NCI-H1694 treated with DMSO at 0.1 percent for 48 hours (cell line): ENCODE measurements around the gene NALCN.

Experiments used
- DNase-seq: peaks from one replicate; lab custom pipeline; 2025; lab: John Stamatoyannopoulos, UW

The NALCN gene

DNA sequence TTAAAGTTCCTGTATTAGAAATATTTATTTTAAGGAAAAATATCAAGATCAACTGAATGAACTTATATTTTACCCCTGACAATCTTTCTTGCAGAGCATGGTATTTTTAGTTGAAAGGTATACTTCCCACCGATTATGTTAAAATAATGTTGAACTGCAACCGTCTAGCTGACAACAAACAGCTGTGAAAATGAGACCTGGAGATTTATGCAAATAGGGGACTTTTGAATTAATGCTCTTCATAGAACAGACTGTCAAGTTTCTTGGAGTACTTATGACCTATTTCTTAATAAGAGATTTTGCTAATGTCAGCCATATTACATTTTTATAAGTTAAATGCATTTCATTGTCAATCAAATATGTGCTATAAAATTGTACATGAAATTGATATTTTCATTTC lies 210.9 kb downstream of the NALCN start:
- DNase-seq, result no peak

DNA sequence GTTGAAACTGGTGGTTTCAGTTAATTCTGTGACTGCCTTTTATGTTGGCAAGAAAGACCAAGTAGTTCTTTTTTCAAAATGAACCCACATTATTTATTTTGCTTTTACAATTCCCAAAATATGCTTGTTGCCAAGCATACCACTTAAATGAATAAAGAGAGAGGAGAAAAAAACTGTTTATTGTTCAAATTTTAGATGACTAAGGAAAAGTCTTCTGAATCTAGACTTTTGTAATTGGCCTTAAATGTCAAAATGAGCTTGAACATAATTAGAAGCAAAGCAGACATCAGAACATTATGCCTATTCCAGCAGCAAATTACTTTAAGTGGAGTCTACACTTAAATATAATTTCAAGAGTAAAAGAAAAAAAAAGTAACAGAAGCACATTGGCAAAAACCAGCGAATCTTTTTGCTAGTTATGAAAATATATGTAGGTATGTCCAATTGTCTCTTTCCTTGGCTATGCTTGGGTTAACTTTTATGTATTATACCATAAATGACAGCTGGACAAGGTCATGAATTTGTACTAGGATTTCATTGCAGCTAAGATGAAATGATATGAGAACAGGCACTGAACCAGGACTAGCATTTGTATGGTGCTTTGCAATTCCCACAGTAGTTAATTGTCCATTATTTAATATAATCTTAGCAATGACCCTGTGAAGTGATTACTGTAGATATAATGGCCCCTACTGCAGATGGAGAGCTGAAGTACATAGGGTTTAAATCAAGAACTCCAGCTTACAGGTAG lies 211.9 kb downstream of the NALCN start:
- no peak for DNase-seq

DNA sequence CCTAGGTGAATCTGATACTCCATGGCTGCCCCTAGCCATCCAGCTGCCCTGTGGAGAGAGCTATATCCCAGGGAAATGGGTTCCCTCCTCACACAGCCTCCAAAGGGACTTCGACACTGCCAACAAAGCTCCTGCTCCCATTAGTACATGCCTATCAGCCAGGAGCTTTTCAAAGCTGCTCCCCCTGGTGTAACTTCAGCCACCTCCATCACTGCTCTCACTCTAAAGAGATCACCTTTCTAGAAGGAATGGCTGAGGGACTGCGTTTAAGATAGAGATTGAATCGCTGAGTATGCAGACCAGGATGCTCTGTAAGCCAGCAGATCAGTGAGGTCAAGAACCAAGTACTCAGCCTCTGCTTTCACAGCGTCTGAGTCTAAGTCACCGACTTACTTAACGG lies 213.7 kb downstream of the NALCN start:
- no peak for DNase-seq

DNA sequence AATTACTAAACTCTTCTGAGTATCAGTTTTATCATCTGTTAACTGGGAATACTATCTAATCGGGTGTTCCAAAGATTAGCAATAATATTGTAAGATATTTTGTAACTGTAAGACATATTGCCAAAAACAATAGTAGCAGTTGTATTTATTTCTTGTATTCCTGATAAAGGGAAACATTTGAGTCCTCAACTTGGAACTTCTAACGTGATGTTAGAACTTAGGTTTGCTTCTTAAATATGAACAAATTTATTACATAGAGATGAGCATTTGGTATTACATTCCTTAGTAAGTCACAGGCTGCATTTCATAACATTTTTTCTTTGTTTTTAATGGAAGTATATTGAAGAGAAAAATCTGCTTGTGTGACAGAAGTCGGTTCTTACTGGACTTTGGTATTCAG lies 225.3 kb downstream of the NALCN start:
- no peak for DNase-seq

DNA sequence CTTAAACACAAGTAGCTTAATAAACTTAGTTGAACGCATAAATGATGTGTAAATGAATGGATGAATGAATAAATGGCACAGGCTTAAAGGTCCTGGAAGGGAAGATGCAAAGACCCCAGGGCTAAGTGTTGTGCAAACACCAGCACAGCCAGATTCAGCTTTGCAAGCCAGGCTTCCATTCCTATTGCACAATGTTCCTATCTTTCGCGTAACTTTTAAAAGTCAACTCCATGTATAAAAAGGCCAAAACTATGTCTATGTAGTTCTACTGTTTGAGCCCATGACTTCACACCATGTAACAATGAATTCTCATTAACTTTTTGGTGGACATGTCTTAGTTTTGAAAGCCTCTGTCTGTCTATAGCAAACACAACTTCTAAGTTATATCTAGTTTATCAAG lies 226.0 kb downstream of the NALCN start:
- DNase-seq, result no peak

DNA sequence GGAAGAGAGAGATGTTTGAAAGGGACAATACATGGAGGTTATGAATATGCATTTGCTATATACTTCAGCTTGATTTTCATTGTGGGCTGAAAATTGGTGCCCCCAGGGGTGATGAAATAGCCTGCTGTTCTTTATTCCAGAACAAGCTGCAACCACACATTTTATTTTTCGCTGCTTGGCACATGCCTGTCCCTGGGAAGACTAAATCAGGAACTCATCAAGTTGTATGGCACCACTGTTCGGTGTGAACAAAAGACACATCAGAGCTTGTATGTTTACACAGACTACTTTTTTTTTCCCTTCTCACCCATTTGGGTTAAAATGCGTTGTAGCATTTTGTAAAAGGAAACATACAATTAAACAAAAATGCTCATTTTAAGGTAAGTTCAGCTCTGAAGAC lies 230.7 kb downstream of the NALCN start:
- no peak for DNase-seq

DNA sequence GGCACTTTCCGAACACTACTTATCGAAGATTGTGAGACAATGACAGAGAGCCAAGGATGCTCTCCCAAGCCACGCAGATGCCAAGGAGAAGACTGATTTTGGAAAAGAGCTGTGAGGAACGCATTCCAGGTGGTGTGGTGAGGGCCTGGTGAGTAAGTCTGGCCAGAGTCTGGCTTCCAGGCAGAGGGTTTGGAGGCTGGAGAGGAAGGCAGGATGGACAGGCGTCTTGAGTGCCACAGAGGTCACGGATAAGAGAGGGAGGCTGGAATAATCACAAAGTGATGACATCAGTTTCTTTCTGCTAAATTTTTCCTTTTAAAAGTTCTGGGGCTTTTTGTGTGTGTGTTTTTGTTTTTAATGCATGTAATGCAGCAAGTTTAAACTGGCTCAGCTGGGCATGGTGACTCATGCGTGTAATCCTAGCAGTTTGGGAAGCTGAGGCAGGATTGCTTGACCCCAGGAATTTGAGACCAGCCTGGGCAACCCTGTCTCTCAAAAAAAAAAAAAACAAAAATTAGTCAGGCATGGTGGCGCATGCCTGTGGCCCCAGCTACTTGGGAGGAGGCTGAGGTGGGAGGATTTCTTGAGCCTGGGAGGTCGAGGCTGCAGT lies 235.1 kb downstream of the NALCN start:
- DNase-seq, result no peak

DNA sequence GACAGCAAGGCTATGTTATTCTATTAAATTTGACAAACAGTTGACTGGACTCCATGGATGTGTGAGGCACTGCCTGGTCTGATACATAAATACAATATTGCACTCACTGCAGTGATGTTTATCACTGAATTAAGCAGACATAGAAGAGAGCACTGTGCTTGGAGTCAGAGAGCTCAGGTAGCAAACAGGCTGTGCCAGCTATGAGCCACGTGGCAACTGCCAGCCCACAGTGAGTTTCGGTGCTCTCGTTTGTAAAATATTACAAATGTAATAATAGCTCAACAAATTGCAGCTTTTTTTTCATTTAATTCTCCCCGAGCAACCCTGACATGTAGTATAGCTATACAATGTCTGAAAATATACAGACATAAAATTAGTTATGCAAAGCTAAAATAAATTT lies 237.3 kb downstream of the NALCN start:
- DNase-seq, result no peak

DNA sequence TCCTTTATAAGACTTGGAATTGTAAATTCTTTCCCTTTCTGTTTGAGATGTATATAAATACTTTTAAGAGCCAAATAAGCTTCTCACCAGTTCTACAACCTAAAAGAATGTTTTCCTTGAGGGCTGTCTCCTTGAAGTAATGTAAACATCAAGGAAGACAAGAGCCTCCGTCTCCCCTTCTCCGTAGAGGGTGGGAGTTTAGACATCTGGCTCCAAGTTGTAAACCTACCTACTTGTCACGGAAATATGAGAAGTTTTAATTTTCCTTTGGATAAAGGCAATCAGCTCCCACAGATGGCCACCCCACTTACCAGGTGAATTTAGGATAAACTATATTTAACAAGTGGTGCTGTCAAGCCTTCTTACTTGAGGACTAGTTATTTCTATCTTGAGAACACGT lies 237.9 kb downstream of the NALCN start:
- DNase-seq, result no peak

DNA sequence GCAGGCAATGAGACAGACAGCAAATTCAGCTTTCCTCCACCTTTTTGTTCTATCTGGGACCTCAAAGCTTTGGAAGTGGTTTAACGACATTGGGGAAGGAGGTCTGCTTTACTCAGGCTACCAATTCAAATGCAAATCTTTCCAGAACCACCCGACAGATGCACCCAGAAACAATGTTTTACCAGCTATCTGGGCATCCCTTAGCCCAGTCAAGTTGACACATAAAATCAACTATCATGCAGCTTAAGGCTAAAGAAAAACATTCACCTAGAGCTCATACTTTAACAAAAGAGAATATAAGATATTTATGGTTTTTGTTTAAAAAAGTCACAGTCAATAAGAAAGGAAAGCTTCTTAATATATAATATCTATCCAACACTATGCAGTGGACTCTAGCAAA lies 246.0 kb downstream of the NALCN start:
- DNase-seq, result no peak

DNA sequence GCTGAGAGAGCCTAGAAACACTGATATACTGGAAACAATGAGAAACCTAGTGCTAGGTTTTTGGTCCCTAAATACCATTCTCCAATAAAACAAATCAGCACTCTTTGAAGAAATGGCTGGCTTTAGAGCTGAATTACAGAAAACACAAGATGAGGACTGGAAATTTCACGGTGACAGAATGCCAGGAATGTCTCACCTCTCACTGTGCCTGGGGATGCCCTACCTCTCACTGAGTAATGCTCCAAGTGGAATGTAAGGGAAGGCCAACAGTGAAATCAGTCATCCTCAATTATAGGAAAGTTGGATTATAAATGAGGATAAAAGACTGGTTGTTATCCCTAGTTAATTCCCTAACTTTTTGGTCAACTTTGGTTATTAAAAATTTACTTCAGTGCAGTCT lies 259.0 kb downstream of the NALCN start:
- no peak for DNase-seq

DNA sequence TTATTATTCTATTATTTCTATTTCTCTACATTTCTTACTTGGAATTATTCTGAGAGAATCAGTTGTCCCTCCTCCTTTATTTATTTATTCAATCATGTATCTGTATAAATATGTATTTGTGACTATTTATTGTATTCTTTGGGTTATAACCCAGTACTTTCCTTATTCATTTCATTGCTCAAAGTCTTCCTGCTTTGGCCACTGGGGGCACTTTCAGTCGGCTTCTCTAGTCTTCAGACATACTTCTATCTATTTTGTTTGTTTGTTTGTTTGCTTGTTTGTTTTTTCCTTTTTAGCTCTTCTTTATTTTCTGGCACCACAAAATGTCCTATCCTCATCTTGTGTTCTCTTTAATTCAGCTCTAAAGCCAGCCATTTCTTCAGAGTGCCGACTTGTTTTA lies 260.4 kb downstream of the NALCN start:
- no peak for DNase-seq

DNA sequence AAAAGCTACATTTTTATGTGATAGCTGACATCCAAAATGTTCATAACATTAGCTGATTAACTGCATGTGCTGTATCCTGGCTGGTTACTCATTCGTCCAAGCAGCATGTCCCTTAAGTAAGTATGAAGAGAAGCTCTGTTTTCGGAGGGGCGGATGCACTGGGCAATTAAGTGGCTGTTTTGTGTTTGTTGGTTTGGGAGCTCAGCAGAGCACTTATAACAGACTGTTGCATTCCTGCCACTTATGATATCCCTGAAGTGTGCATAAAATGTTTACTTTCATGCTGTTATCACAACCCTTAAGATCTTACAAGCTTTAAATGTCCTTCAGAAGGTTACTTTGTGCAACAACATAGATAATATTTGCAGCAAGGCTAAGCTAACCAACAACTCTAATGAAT lies 264.1 kb downstream of the NALCN start:
- no peak for DNase-seq

DNA sequence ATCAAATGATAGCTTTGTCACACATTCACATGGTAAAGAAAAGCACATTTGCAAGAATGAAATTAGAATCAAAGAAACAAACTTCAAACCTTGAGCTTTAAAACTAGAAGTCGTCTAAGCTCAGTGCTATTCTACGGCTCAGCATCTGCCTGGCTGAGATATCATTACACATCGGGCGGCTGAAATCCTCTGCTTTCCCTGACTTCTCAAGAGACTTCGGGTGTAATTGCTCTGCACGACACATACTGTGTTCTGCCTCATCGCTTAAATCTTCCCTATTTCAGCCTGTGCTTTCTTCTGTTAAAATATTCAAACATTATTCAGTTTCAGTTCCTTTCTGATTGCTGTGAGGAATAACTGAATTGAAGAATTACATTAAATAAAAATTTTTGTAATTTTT lies 265.3 kb downstream of the NALCN start:
- DNase-seq, result no peak

DNA sequence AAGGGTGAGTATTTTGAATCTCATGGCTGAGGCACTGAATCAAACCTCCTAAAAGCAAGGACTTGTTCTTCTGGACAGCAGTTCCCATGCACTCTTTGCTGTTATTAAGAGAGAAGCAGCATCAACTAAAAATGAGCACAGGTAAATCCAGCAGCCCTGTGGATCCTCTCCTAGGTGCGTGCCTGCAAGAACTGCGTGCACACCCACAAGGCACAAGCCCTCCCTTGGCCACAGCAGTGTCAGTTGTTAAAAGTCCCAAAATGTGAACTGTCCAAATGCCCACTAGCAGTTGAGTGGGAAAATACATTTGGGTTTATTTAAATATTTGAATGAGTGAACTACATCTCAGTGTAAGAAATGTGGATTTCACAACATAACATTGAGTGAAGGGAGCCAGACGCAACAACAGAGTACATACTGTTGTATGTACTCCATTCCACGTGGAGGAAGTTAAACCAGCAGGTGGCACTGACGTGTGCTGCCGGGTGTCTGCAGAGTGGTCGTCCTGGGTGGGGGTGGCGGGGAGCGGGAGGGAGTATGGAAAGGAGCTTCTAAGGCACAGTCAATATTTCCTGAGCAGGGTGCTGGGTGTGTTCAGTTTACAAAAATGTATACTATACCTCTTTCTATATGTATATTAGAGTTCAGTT lies 266.4 kb downstream of the NALCN start:
- DNase-seq, result no peak

DNA sequence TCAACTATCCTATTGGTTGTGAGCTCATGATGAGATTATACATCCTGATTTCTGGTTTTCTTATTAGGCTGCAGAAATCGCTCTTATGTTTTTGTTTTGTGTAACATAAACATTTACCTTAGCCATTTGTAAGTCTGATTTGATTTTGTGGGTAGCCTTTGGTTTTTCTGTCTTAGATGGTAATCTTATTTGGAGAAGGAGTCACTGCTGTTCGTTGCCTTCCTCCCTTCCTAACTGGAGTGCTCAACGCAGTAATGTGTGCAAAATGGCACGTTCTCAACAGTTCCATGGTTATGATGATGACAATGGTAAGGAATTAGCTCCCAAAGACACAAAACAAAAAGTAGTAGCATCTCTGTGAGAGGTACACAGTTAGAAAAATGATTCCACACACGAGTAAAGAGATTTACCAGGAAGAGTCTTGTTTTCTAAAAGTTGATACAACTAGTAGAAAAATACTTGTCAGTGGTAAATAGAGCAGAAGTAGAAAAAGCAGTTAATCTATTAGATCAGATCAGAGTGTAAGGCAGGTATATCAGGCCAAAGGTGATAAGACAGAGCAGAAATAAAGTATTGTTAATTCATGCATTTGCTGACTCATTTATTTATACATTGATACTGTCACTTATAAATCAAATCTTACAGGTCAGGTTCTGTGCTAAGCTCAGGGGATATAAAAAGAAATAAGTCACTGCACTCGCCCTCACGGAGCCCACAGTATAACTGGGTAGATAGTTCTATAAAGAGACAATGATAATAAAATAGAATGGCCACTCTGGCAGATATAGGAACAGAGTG lies 270.0 kb downstream of the NALCN start:
- no peak for DNase-seq

DNA sequence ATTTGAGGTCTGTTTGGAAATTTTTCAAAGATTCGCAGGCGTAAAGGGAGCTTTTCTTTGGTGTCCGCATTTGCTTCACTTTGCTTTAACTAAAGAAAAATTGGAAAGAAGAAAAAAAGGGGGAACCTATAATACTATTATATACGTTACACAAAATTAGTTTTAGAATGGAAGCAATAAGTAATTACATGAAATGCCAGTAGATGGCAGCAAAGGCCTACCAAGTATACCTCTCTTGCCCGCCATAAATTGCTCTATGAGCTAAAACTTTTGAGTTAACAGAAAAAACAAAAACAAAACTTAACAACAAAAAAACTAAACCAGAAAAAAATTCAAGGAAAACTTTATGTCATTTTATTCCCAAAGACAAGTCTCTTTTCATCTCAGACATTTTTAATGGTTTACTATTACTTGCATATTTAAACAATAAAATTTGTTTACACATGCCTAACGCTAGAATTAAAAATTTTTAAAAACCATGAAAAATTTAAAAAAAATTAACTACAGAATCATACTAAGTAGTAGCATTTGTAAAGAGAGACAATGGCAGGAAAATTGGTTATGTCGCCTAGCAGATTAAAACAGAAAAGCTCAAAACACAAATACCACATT lies 271.4 kb downstream of the NALCN start:
- peak; percentile 67 for DNase-seq

DNA sequence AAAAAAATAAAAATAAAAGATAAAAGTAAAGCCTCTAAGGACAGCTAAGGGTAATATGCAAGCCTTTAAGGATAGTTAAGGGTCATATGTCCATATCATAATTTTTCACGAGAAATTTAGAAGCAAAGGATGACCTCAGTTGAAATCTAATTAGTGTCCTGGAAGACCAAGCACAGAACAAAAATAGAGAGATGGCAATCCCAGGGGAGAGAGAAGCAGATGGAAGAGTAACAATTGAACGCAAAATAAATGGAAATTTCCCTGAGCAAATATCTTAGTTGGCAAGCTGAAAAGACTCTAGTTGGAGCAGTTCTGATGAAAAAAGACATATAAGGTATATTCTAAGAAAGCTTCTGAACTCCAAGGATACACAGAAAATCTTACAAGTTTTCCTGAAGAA lies 275.4 kb downstream of the NALCN start:
- no peak for DNase-seq

DNA sequence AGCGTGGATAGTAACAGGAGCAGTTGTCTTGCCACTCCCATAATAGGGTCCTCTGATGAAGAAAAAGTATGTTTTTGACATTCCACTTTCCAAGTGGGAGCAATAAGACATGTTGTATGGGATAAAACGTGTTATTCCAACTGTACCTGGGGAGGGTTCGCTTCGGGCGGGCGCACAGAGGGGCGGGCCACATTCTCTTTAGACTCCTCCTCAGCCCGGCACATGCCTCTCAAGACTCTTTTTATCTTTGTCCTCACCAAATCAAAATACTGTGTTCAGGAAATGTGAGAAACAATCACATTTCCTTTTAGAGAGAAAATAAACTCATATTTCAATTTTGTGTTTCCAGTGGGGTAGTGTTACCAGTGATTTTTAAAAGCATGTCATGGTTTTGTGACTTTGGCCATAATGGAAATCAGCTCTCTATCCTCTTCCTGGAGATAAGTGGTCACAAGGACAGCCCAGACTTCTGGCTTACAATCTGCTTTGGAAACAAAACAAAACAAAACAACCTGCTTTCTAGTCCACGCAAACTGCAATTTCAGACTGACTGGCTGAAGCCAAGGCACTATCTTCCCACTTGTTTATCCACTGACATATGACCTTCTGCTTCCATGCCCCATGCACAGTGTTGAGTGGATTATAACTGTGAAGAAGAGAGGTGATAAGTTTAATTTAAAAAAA lies 276.1 kb downstream of the NALCN start:
- DNase-seq, result no peak

DNA sequence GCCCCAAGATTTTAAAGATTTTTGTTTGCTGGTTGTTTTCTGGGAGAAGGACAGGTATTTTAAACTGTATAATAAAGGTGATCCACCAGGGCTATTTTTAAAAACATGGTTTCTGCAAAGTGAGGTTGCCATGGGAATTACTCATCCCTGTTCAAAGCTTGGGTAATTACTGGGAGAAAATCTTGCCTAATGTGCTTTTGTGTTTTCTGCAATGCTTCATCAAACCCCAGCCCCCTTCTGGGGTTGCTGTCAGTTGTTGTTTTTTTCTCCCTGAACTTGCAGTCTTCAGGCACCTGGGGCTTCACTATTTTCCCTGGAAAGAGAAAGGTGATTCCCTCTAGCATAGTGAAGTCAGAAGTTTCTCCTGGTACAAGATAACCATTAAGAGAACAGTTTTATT lies 277.2 kb downstream of the NALCN start:
- DNase-seq, result no peak

DNA sequence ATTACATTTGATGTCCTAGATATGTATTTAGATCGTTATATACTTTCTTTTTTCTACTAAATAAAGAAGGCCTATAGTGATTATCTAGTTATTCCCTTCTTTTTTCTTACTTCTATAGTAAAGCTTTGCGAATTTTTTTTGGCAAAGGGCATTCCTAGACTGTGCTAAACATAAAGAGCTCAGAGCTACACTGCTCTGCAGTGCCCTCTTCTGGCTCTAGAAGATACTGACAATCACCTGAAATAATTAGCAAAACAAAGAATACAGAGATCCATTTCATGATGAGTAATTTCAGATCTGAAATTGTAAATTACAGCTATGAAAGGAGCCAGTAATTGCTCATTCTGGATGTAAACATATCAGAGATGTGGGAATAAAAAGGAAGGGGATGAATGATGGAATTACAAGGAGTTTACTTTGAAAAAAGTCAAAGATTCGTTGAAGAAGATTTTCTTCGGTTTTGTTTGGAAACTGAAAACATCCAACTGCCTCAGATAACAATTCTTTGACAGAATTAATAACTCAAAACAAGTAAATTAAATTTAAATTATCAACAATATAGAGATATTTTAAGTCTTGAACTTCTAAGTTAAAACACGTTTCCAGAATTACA lies 288.5 kb downstream of the NALCN start:
- DNase-seq, result peak; percentile 76
